ENCODE measurements around the gene LRGUK. TPM values are rescaled to one million over a fixed set of nuclear protein-coding genes. Genes with fewer than 3 reads are reported as not detected.

The LRGUK gene
- total and polyA plus RNA-seq, 2 of the 4 experiments (the other 2 are of a cell fraction) = 0.07 TPM; not detected in 1

GRCh38 chr7:134311807-134312206 is 184.7 kb downstream of the LRGUK start:
- intact Hi-C loops (cut with micrococcal nuclease) = no loop called here
- no peaks in the 10 kb centered on the region for H4K20me1 ChIP-seq (ENCODE audit: insufficient read depth, low read length)
- TF ChIP-seq BHLHE40 (IDR thresholded peaks at IDR 0.05; ENCODE audit: low read depth, low read length) (no peak), USF2 (IDR thresholded peaks at IDR 0.05; ENCODE audit: low read depth, low read length) (no peak), MAZ (IDR thresholded peaks at IDR 0.05; ENCODE audit: borderline replicate concordance, low read depth, low read length) (no peak), POLR2A (IDR thresholded peaks at IDR 0.05; ENCODE audit: low read depth, low read length) (no peak), SMC3 (IDR thresholded peaks at IDR 0.05; ENCODE audit: low read depth, low read length) (no peak), NFE2L2 (IDR thresholded peaks at IDR 0.05; ENCODE audit: low read depth, low read length) (no peak), RFX5 (IDR thresholded peaks at IDR 0.05; ENCODE audit: low read depth, low read length) (no peak), MAFK (IDR thresholded peaks at IDR 0.05; ENCODE audit: low read depth, low read length) (no peak), CTCF (conservative IDR thresholded peaks at IDR 0.05; ENCODE audit: low read depth, low read length) (no peak), FOS (IDR thresholded peaks at IDR 0.05; ENCODE audit: low read depth, low read length) (no peak), RCOR1 (IDR thresholded peaks at IDR 0.05; ENCODE audit: insufficient replicate concordance, low read length) (no peak), CEBPB (IDR thresholded peaks at IDR 0.05; ENCODE audit: low read depth, low read length) (no peak), RAD21 (IDR thresholded peaks at IDR 0.05; ENCODE audit: low read length) (no peak), MXI1 (IDR thresholded peaks at IDR 0.05; ENCODE audit: borderline replicate concordance, low read depth, low read length) (no peak), CHD1 (IDR thresholded peaks at IDR 0.05; ENCODE audit: low read depth, low read length) (no peak)
- TF ChIP-seq, protein P1, sequence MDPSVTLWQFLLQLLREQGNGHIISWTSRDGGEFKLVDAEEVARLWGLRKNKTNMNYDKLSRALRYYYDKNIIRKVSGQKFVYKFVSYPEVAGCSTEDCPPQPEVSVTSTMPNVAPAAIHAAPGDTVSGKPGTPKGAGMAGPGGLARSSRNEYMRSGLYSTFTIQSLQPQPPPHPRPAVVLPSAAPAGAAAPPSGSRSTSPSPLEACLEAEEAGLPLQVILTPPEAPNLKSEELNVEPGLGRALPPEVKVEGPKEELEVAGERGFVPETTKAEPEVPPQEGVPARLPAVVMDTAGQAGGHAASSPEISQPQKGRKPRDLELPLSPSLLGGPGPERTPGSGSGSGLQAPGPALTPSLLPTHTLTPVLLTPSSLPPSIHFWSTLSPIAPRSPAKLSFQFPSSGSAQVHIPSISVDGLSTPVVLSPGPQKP (IDR thresholded peaks at IDR 0.05; ENCODE audit: borderline replicate concordance, low read depth, low read length) = no peak
- H2BK5ac ChIP-seq (ENCODE audit: low read depth, low read length, poor library complexity, severe bottlenecking) = no peak overlapping the region
- no peak overlapping the region for H3K56ac ChIP-seq (ENCODE audit: extremely low read depth, insufficient read depth, low read length)
- CTCF ChIA-PET = no interaction called here
- H2AFZ ChIP-seq (replicated peaks; ENCODE audit: low read length, poor library complexity) = no peak overlapping the region
- in situ Hi-C loops (cut with MboI; ENCODE audit: low sequenced_read_pairs) = no loop called here
- H3K4ac ChIP-seq (ENCODE audit: low read depth, low read length) = no peak overlapping the region
- H2BK120ac ChIP-seq (ENCODE audit: low read depth, low read length) = no peak overlapping the region
- H4K5ac ChIP-seq (ENCODE audit: low read depth, low read length) = no peak overlapping the region
- H3K4me3 ChIP-seq (ENCODE audit: insufficient read depth, low read depth, low read length) = no peak overlapping the region
- peaks cover 3% of the 10 kb centered on the region; the same call in 1 of the 2 replicates for H3K9me1 ChIP-seq (ENCODE audit: insufficient read depth, low read length)
- no peak overlapping the region for H2AK5ac ChIP-seq (ENCODE audit: low read depth, low read length)
- H3K79me1 ChIP-seq (ENCODE audit: low read depth in 1 of 2, low read length in 2 of 2) = peaks cover 17 to 23% of the 10 kb centered on the region in 2 experiments; a peak in 3 of 4 replicates
- 100% methylated on average over 1 of the region's 4 CpGs; no CpG with 5 or more reads in 1 of the 2 experiments for WGBS, 2 experiments (ENCODE audit: extremely low coverage in 2 of 2, insufficient read length in 1 of 2)
- no peaks in the 10 kb centered on the region for H3K27me3 ChIP-seq (ENCODE audit: control insufficient read depth, insufficient read depth, low read length)
- no peak for DNase-seq
- H2BK20ac ChIP-seq (ENCODE audit: low read depth, low read length) = no peak overlapping the region
- H3K18ac ChIP-seq (ENCODE audit: low read depth, low read length) = no peak overlapping the region
- no peak overlapping the region for H3K27ac ChIP-seq (ENCODE audit: insufficient read depth, low read length)
- H3K14ac ChIP-seq (replicated peaks; ENCODE audit: low read depth, low read length) = no peak overlapping the region
- H2AK9ac ChIP-seq (replicated peaks; ENCODE audit: low read depth, low read length, poor library complexity) = no peak overlapping the region
- POLR2A ChIA-PET (ENCODE audit: unreplicated experiment) = no interaction called here
- no peak overlapping the region for H2BK15ac ChIP-seq (ENCODE audit: low read depth, low read length)
- H3K9ac ChIP-seq (ENCODE audit: low read depth, low read length) = no peak overlapping the region
- no peaks in the 10 kb centered on the region for H3K9me3 ChIP-seq (ENCODE audit: control insufficient read depth, insufficient read depth, low read length)
- no peak overlapping the region for H4K91ac ChIP-seq (ENCODE audit: insufficient read depth, low read depth, low read length)
- no TSS peak for BruUV-seq (replicated peaks)
- dilution Hi-C loops (cut with HindIII; ENCODE audit: low sequenced_read_pairs, unreplicated experiment) = no loop called here
- no peak overlapping the region for H4K8ac ChIP-seq (ENCODE audit: low read depth in 2 of 2, low read length in 2 of 2)
- no peak overlapping the region for H3K23ac ChIP-seq (ENCODE audit: low read depth, low read length)
- no peak overlapping the region for H3K4me2 ChIP-seq (ENCODE audit: low read depth, low read length)
- H3K4me1 ChIP-seq (ENCODE audit: control insufficient read depth, insufficient read depth, low read length) = 0 out of 2 replicates have a peak, but pooled peaks cover 2% of the 10 kb centered on the region
- no peaks in the 10 kb centered on the region for H3K36me3 ChIP-seq (ENCODE audit: control insufficient read depth, insufficient read depth, low read length)
- ATAC-seq (ENCODE audit: low read depth) = no peak
